Neuronal stem cell (in vitro differentiated cells): Measurements from ENCODE around the gene SVIL.
A peak's percentile ranks its signal among the peaks of the same experiment; 100 is the strongest.

Experiments
- DNase-seq: peaks from one replicate; pipeline ENCODE4 v3.0.0-alpha.2; 2013; ENCODE audit warnings: low spot score
- H2AFZ ChIP-seq: one replicate; pipeline ENCODE4 v1.6.1; 2013; ENCODE audit warnings: mild to moderate bottlenecking, low read length, inconsistent platforms
- H2AK5ac ChIP-seq: 2 replicates; pipeline ENCODE4 v1.6.1; 2013; ENCODE audit warnings: low read depth, mild to moderate bottlenecking, inconsistent platforms, low read length, moderate library complexity, mixed read lengths
- H2BK120ac ChIP-seq: 2 replicates; pipeline ENCODE4 v1.6.1; 2013; ENCODE audit warnings: low read depth, mild to moderate bottlenecking, inconsistent platforms, low read length, moderate library complexity, mixed read lengths
- H2BK12ac ChIP-seq: one replicate; pipeline ENCODE4 v1.6.1; 2013; ENCODE audit warnings: low read length, inconsistent platforms
- H2BK15ac ChIP-seq: 2 replicates; pipeline ENCODE4 v1.6.1; 2013; ENCODE audit warnings: mild to moderate bottlenecking, low read length, inconsistent platforms, mixed read lengths
- H2BK5ac ChIP-seq: one replicate; pipeline ENCODE4 v1.6.1; 2013; ENCODE audit warnings: inconsistent platforms, mild to moderate bottlenecking, low read length, moderate library complexity
- H3K14ac ChIP-seq: one replicate; pipeline ENCODE4 v1.6.1; 2013; ENCODE audit warnings: low read length, inconsistent platforms
- H3K18ac ChIP-seq: 2 replicates; pipeline ENCODE4 v1.6.1; 2013; ENCODE audit warnings: low read length, inconsistent platforms
- H3K23ac ChIP-seq: 2 replicates; pipeline ENCODE4 v1.6.1; 2013; ENCODE audit warnings: low read depth, mild to moderate bottlenecking, mixed read lengths, low read length, inconsistent platforms; ENCODE audit not compliant: poor library complexity
- H3K27ac ChIP-seq: replicated peaks from 3 replicates; pipeline ENCODE4 v1.5.1; 2013; ENCODE audit warnings: low read length, inconsistent platforms
- H3K27me3 ChIP-seq, 3 experiments: 2 replicates each; pipeline ENCODE4 v1.6.1; 2013; ENCODE audit warnings: low read length in 3 of 3, mild to moderate bottlenecking in 2 of 3, inconsistent platforms in 1 of 3, low read depth in 1 of 3, mixed read lengths in 1 of 3, moderate library complexity in 1 of 3; ENCODE audit not compliant: control insufficient read depth in 3 of 3, insufficient read depth in 3 of 3
- H3K36me3 ChIP-seq, 2 donors: replicated peaks in 1 of 2; 2 replicates each; pipeline ENCODE4 v1.6.1; 2013; ENCODE audit warnings: low read length in 2 of 2; ENCODE audit not compliant: control insufficient read depth in 2 of 2, insufficient read depth in 2 of 2
- H3K4ac ChIP-seq: 2 replicates; pipeline ENCODE4 v1.6.1; 2013; ENCODE audit warnings: inconsistent platforms, mild to moderate bottlenecking, low read length, moderate library complexity
- H3K4me1 ChIP-seq, 2 donors: 1 replicate in 1 of 2; 2 replicates in 1 of 2; pipeline ENCODE4 v1.6.1; 2013; ENCODE audit warnings: low read length in 2 of 2, low read depth in 1 of 2; ENCODE audit not compliant: control insufficient read depth in 2 of 2, insufficient read depth in 1 of 2
- H3K4me2 ChIP-seq: one replicate; pipeline ENCODE4 v1.6.1; 2013; ENCODE audit warnings: mild to moderate bottlenecking, low read length, inconsistent platforms; ENCODE audit not compliant: insufficient read depth, poor library complexity, severe bottlenecking
- H3K4me3 ChIP-seq, 2 donors: 2 replicates each; pipeline ENCODE4 v1.5.1; 2013; ENCODE audit warnings: low read length in 2 of 2, mild to moderate bottlenecking in 2 of 2, inconsistent platforms in 1 of 2, moderate library complexity in 1 of 2
- H3K79me1 ChIP-seq: one replicate; pipeline ENCODE4 v1.6.1; 2013; ENCODE audit warnings: low read depth, mild to moderate bottlenecking, inconsistent platforms, low read length, moderate library complexity
- H3K9ac ChIP-seq: one replicate; pipeline ENCODE4 v1.6.1; 2013; ENCODE audit warnings: mild to moderate bottlenecking, low read depth, low read length, inconsistent platforms; ENCODE audit not compliant: poor library complexity
- H3K9me3 ChIP-seq, 2 donors: replicated peaks in 1 of 2; 2 replicates each; pipeline versions ENCODE3 to v1.6.1; 2013; ENCODE audit warnings: low read length in 2 of 2, mild to moderate bottlenecking in 2 of 2, inconsistent platforms in 1 of 2, low read depth in 1 of 2, mixed read lengths in 1 of 2, moderate library complexity in 1 of 2; ENCODE audit not compliant: control insufficient read depth in 2 of 2, insufficient read depth in 1 of 2
- H4K8ac ChIP-seq: one replicate; pipeline ENCODE4 v1.6.1; 2013; ENCODE audit warnings: low read depth, mild to moderate bottlenecking, inconsistent platforms, low read length, moderate library complexity
- H4K91ac ChIP-seq: one replicate; pipeline ENCODE4 v1.6.1; 2013; ENCODE audit warnings: low read length, low read depth, mild to moderate bottlenecking, inconsistent platforms; ENCODE audit not compliant: poor library complexity
- WGBS, 2 donors: extraction: QIAGEN DNeasy Blood & Tissue Kit; methylation state at CpG; one replicate each; pipeline ENCODE4 v1.1.7; 2013; ENCODE audit warnings: missing lambda C conversion rate in 2 of 2, mixed read lengths in 1 of 2; ENCODE audit not compliant: insufficient read length in 2 of 2, insufficient replicate concordance in 1 of 2; ENCODE audit errors: extremely low coverage in 2 of 2; 5-methylcytosine and 5-hydroxymethylcytosine counted together

Gene SVIL

DNA sequence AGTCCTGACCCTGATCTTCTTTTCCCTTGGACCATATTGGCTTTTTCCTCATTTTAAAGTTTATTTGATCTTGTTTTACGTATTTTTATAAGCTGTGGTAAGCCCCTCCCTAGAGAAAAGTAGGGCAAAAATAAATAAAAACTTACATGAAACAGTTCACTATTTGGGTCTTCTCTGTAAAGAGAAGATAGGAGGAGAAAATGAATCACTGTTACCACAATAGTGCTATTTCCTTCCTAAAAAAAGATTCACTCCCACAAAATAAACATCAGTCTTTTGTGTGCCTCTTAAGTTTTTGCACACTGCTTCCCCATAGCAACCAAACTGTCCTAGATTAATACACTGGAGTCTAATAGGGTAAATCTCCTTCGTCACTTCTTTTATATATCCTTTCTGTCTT, 1.4 kb upstream of the SVIL start:
- DNase-seq = no peak
- no peak overlapping the region for H3K4me3 ChIP-seq

DNA sequence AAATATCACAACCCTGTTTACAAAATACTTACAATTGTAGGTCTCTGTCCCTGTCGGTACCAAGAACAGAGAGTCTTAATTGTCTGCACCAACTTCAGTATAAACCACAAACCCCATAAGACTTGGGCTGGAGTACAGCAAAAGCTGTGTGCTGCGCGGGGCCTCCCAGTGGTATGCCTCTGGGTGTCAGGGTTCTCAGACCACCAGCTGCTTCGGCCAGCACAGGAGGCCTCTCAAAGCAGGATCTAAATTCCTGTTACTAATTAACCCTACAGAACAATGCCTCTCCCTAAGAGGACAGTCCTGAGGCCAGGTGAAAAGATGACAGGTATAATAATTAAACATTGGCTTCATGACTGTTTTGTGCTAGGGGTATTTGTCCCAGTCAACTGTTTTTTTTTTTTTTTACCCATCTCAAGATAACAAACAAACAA, 957 bp upstream of the SVIL start:
- Histone ChIP-seq H4K8ac (no peak overlapping the region), H2BK120ac (no peak overlapping the region), H3K4me2 (no peak overlapping the region), H2BK15ac (no peak overlapping the region), H3K79me1 (peaks cover 4% of the 10 kb centered on the region), H3K14ac (no peak overlapping the region), H2AK5ac (no peak overlapping the region), H3K18ac (no peak overlapping the region), H4K91ac (no peak overlapping the region), H2AFZ (no peak overlapping the region), H3K4me1 (peaks cover 7 to 9% of the 10 kb centered on the region in 2 donors), H3K27me3 (no peaks in the 10 kb centered on the region), H3K9ac (no peak overlapping the region), H3K4me3 (no peak overlapping the region), H3K4ac (no peak overlapping the region), H2BK12ac (no peak overlapping the region), H3K9me3 (no peaks in the 10 kb centered on the region), H3K36me3 (peaks cover 0 to 2% of the 10 kb centered on the region in 2 donors), H3K27ac (peak overlapping the region; percentile 19), H3K23ac (no peak overlapping the region), H2BK5ac (no peak overlapping the region)
- no CpG with 5 or more reads among the region's 4 CpGs for WGBS, 2 donors
- no peak for DNase-seq

More for the DNA sequence above, 1.4 kb upstream of the SVIL start:
- H3K36me3 ChIP-seq = peaks cover 0 to 2% of the 10 kb centered on the region in 2 donors
- H3K4me2 ChIP-seq = no peak overlapping the region
- no peaks in the 10 kb centered on the region for H3K27me3 ChIP-seq
- no peak overlapping the region for H2AK5ac ChIP-seq
- H4K8ac ChIP-seq = no peak overlapping the region
- no peak overlapping the region for H2BK12ac ChIP-seq
- peaks cover 6 to 9% of the 10 kb centered on the region in 2 donors for H3K4me1 ChIP-seq
- no peaks in the 10 kb centered on the region for H3K9me3 ChIP-seq
- H3K79me1 ChIP-seq = peaks cover 4% of the 10 kb centered on the region
- H3K4ac ChIP-seq = no peak overlapping the region
- H2BK15ac ChIP-seq = no peak overlapping the region
- H2AFZ ChIP-seq = no peak overlapping the region
- no peak overlapping the region for H2BK5ac ChIP-seq
- H4K91ac ChIP-seq = no peak overlapping the region
- no peak overlapping the region for H3K9ac ChIP-seq
- H3K18ac ChIP-seq = no peak overlapping the region
- H2BK120ac ChIP-seq = no peak overlapping the region
- WGBS, 2 donors = no CpG with 5 or more reads among the region's 2 CpGs
- peak overlapping the region; percentile 47 for H3K27ac ChIP-seq
- no peak overlapping the region for H3K23ac ChIP-seq
- H3K14ac ChIP-seq = no peak overlapping the region

DNA sequence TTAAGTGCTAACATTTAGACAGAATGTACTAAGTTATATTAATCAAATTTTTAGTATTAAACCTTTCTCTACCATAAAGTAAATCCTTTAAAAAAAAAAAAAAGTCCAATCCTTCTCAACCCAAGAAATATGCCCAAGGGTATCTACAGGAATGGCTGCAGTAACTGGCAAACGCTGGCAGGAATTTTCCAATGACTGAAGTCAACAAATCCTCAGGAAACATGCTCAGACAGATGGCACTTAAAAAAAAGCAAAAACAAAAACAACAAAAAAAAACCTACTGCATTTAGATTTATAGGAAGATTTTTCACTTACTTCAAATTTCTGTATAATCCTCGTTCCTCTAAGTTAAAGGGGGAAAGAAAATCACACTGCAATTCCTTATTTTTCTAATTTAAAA, 666 bp downstream of the SVIL start:
- Histone ChIP-seq H2AFZ (no peak overlapping the region), H3K36me3 (peaks cover 0 to 2% of the 10 kb centered on the region in 2 donors), H2AK5ac (no peak overlapping the region), H3K9ac (no peak overlapping the region), H3K27ac (no peak overlapping the region), H3K14ac (no peak overlapping the region), H3K9me3 (no peaks in the 10 kb centered on the region), H3K18ac (no peak overlapping the region), H3K4me3 (no peak overlapping the region), H3K4me2 (no peak overlapping the region), H4K91ac (no peak overlapping the region), H2BK12ac (no peak overlapping the region), H3K4me1 (peaks cover 9% of the 10 kb centered on the region in 2 donors), H4K8ac (no peak overlapping the region), H2BK15ac (no peak overlapping the region), H3K27me3 (no peaks in the 10 kb centered on the region), H3K23ac (no peak overlapping the region), H3K4ac (no peak overlapping the region), H3K79me1 (peaks cover 4% of the 10 kb centered on the region), H2BK120ac (no peak overlapping the region), H2BK5ac (no peak overlapping the region)
- whole genome bisulfite sequencing, 2 donors = no CpG with 5 or more reads among the region's 2 CpGs
- DNase-seq = no peak

DNA sequence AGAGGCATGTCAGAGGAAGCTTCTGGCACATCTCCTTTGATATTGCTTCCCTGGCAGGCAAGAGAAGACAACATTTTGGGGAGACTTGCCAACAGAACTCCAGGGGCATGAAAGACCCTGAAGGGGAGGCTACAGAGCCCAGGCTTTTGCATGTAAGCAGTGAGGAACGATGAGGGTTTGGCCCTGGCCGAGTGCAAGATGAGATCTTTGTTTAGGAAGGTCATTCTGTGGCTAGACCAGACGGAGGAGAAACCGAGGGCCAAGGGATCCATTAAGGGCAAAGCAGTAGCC, 3.8 kb downstream of the SVIL start:
- no peak overlapping the region for H2AK5ac ChIP-seq
- H3K4me2 ChIP-seq = no peak overlapping the region
- H3K4me1 ChIP-seq = peaks cover 9% of the 10 kb centered on the region in 2 donors
- H4K91ac ChIP-seq = no peak overlapping the region
- no peaks in the 10 kb centered on the region for H3K9me3 ChIP-seq
- H2BK120ac ChIP-seq = no peak overlapping the region
- no peak overlapping the region for H3K14ac ChIP-seq
- no peak overlapping the region for H2AFZ ChIP-seq
- H3K79me1 ChIP-seq = peaks cover 4% of the 10 kb centered on the region
- H3K27ac ChIP-seq = no peak overlapping the region
- H3K27me3 ChIP-seq = no peaks in the 10 kb centered on the region
- no peak overlapping the region for H3K4me3 ChIP-seq
- no peak overlapping the region for H3K4ac ChIP-seq
- H3K36me3 ChIP-seq = no peaks in the 10 kb centered on the region
- H2BK5ac ChIP-seq = no peak overlapping the region
- DNase-seq = no peak
- no CpG with 5 or more reads among the region's 4 CpGs for WGBS, 2 donors
- H3K23ac ChIP-seq = no peak overlapping the region
- H2BK12ac ChIP-seq = no peak overlapping the region
- H3K9ac ChIP-seq = no peak overlapping the region
- H2BK15ac ChIP-seq = no peak overlapping the region
- H4K8ac ChIP-seq = no peak overlapping the region
- H3K18ac ChIP-seq = no peak overlapping the region
